MCF 10A (cell line): ENCODE data around the gene NKAP. TPM values are rescaled to one million over a fixed set of nuclear protein-coding genes. Genes with fewer than 3 reads are reported as not detected.

Experiments used
- BruUV-seq: library from RNA; stranded (reverse); fragments of 400-500 nt; replicated peaks from 2 replicates; lab custom pipeline; 2021; lab: Mats Ljungman, UMichigan
- CTCF ChIA-PET: fragments of 300-600 bp; sonication (Branson Sonifier 250); formaldehyde crosslinking; extraction: SDS; loops from one replicate; lab custom pipeline; 2021; ENCODE audit warnings: antibody characterized with exemption, inconsistent platforms; lab: Yijun Ruan, JAX
- POLR2A ChIA-PET: fragments of 300-600, 350-650 bp; sonication (Branson Sonifier 250); formaldehyde crosslinking; extraction: SDS; loops from one replicate; lab custom pipeline; 2020; ENCODE audit warnings: antibody characterized with exemption, inconsistent platforms; lab: Yijun Ruan, JAX
- DNase-seq: peaks from one replicate; pipeline ENCODE4 v3.0.0-alpha.2; 2018; ENCODE audit not compliant: unreplicated experiment
- H3K27ac Mint-ChIP-seq: one replicate; pipeline ENCODE4 v1.8.0; 2022; ENCODE audit warnings: mild to moderate bottlenecking, low read depth, mixed read lengths; ENCODE audit not compliant: unreplicated experiment
- H3K27me3 Mint-ChIP-seq: one replicate; pipeline ENCODE4 v1.8.0; 2022; ENCODE audit warnings: mixed read lengths; ENCODE audit not compliant: insufficient read depth, unreplicated experiment
- H3K36me3 Mint-ChIP-seq: one replicate; pipeline ENCODE4 v1.8.0; 2022; ENCODE audit warnings: mild to moderate bottlenecking, moderate library complexity, mixed read lengths; ENCODE audit not compliant: insufficient read depth, unreplicated experiment
- H3K4me1 Mint-ChIP-seq: one replicate; pipeline ENCODE4 v1.8.0; 2022; ENCODE audit warnings: mixed read lengths; ENCODE audit not compliant: insufficient read depth, unreplicated experiment
- H3K4me3 Mint-ChIP-seq: one replicate; pipeline ENCODE4 v1.8.0; 2022; ENCODE audit warnings: mild to moderate bottlenecking, moderate library complexity, mixed read lengths; ENCODE audit not compliant: unreplicated experiment
- H3K9me3 Mint-ChIP-seq: one replicate; pipeline ENCODE4 v1.8.0; 2022; ENCODE audit warnings: mixed read lengths; ENCODE audit not compliant: unreplicated experiment
- intact Hi-C: fragments of 100-400 bp; cut with micrococcal nuclease; formaldehyde crosslinking; loops from 2 replicates; pipeline ENCODE4 v1.14.1; 2022
- total RNA-seq: library from RNA; stranded (reverse); gene quantifications from 2 replicates; pipeline ENCODE4 v1.2.3, GENCODE V29; 2022
- TF ChIP-seq, protein P1 (sequence below): fragments of 200-600 bp; IDR thresholded peaks from one replicate; pipeline ENCODE4 v1.8.0; 2022; ENCODE audit warnings: antibody characterized with exemption, mild to moderate bottlenecking; ENCODE audit not compliant: unreplicated experiment

NKAP gene
- total RNA-seq, 1 experiment from 2014 or later, result 10.4 TPM

DNA sequence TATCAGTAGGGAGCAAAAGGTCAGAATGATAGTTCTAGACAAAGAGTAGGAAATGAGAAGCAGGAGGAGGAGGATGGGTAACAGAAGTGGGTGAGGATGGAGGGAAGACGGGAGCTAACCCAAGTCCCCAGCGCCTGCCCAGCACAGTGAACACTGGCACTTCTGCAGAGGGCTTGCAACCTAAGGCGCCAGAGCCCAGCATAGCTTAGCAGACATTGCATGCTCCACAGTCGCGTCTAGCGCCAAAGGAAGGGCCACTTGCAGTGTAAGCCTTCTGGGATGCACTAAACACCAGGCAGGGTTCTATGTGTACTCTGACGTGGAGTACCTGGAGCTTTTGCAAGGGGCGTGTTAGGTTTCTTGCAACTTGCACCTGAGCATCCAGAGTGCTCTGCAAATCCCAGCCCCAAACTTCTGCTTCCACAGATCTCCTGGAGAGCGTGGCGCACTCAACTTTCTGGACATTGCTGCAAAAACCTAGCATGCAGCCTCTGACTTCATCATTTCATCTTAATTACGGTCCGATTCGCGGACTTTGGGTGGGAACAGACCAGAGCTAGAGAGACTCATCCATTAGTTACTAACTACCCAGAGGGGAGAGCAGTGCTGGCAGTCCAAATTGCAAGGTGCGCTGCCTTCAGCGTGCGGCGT is 46.5 kb upstream of the NKAP start:
- Mint-ChIP-seq H3K4me3 (no peak overlapping the region), H3K27me3 (peaks cover 69% of the 10 kb centered on the region), H3K9me3 (no peaks in the 10 kb centered on the region), H3K4me1 (no peaks in the 10 kb centered on the region), H3K27ac (no peak overlapping the region), H3K36me3 (peaks cover 5% of the 10 kb centered on the region)
- TF ChIP-seq, protein P1, sequence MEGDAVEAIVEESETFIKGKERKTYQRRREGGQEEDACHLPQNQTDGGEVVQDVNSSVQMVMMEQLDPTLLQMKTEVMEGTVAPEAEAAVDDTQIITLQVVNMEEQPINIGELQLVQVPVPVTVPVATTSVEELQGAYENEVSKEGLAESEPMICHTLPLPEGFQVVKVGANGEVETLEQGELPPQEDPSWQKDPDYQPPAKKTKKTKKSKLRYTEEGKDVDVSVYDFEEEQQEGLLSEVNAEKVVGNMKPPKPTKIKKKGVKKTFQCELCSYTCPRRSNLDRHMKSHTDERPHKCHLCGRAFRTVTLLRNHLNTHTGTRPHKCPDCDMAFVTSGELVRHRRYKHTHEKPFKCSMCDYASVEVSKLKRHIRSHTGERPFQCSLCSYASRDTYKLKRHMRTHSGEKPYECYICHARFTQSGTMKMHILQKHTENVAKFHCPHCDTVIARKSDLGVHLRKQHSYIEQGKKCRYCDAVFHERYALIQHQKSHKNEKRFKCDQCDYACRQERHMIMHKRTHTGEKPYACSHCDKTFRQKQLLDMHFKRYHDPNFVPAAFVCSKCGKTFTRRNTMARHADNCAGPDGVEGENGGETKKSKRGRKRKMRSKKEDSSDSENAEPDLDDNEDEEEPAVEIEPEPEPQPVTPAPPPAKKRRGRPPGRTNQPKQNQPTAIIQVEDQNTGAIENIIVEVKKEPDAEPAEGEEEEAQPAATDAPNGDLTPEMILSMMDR, result no peak
- intact Hi-C loops, result no loop called here
- CTCF ChIA-PET, result interaction anchor here (0.8 to 1.2 kb wide), 2 partner anchors 8 to 9 kb away, joined by 3 to 6 read pairs; no protein-coding TSS in a partner anchor
- no peak for DNase-seq
- BruUV-seq, result no TSS peak
- POLR2A ChIA-PET, result no interaction called here

DNA sequence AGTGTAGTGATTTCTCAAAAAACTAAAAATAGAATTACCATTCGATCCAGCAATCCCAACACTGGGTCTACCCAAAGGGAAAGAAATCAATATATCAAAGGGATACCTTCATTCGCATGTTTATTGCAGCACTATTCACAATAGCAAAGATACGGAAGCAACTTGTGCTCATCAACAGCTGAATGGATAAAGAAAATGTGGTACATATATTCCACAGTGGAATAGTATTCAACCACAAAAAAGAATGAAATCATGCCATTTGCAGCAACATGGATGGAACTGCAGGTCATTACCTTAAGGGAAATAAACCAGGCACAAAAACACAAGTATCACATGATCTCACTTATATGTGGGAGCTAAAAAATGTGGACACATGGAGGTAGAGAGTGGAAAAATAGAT is 42.7 kb upstream of the NKAP start:
- no peak for DNase-seq
- TF ChIP-seq, protein P1, result no peak
- intact Hi-C loops, result no loop called here
- no TSS peak for BruUV-seq
- CTCF ChIA-PET, result no interaction called here
- peaks cover 52% of the 10 kb centered on the region for H3K27me3 Mint-ChIP-seq
- no peaks in the 10 kb centered on the region for H3K4me1 Mint-ChIP-seq
- no peaks in the 10 kb centered on the region for H3K9me3 Mint-ChIP-seq
- POLR2A ChIA-PET, result no interaction called here
- H3K27ac Mint-ChIP-seq, result no peak overlapping the region
- no peaks in the 10 kb centered on the region for H3K36me3 Mint-ChIP-seq
- no peak overlapping the region for H3K4me3 Mint-ChIP-seq

DNA sequence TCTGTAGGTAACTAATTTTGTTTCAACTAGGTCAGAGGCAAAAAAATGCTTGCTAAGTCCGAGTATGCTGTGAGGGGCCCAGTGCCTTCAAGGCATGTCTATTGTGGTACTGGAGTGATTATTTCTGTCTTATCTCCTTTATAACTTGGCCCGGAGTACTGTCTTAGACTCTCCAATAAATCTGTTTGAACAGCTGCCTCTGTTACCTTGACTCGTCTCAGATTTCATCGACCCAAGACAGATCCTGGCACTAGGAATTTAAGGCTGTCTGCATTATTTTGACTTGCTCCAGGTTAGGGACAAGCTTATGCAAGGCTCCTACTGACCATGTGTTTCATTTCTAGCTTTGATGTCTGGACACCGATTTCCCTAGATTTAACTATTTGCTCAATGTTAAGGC is 41.1 kb upstream of the NKAP start:
- BruUV-seq, result no TSS peak
- POLR2A ChIA-PET, result interaction anchor here (0.6 kb wide), 1 partner anchor 34 kb away, joined by 3 read pairs; no protein-coding TSS in a partner anchor
- peaks cover 37% of the 10 kb centered on the region for H3K27me3 Mint-ChIP-seq
- TF ChIP-seq, protein P1, result no peak
- H3K4me3 Mint-ChIP-seq, result no peak overlapping the region
- no peak for DNase-seq
- no peaks in the 10 kb centered on the region for H3K4me1 Mint-ChIP-seq
- H3K9me3 Mint-ChIP-seq, result no peaks in the 10 kb centered on the region
- H3K27ac Mint-ChIP-seq, result no peak overlapping the region
- H3K36me3 Mint-ChIP-seq, result no peaks in the 10 kb centered on the region
- intact Hi-C loops, result no loop called here
- CTCF ChIA-PET, result no interaction called here

DNA sequence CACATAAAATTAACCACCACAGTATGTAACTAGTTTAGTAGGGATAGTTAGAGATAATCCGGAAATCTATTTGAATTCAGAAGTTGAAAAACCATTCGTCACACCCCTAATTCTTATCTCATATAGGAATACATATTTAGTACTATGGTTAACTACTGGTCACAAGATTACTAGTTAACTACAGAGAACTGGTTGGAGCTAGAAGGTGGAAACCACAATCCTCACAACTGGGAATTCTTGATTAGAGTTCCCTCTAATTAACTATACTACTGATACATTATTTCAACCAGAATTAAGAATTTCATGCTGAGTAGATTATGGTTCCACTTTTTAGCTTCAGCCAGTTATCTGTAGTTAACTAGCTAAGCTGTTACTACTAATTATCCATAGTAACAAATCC is 39.9 kb upstream of the NKAP start:
- CTCF ChIA-PET, result no interaction called here

More for the DNA sequence above, 39.9 kb upstream of the NKAP start:
- intact Hi-C loops, result no loop called here
- DNase-seq, result no peak
- TF ChIP-seq, protein P1, result no peak
- Mint-ChIP-seq H3K36me3 (no peaks in the 10 kb centered on the region), H3K27me3 (peaks cover 31% of the 10 kb centered on the region), H3K27ac (no peak overlapping the region), H3K4me1 (no peaks in the 10 kb centered on the region), H3K9me3 (no peaks in the 10 kb centered on the region), H3K4me3 (no peak overlapping the region)
- POLR2A ChIA-PET, result interaction anchor here (0.6 kb wide), 1 partner anchor 535 kb away, joined by 4 read pairs; no protein-coding TSS in a partner anchor
- BruUV-seq, result no TSS peak
